Keratinocyte (primary cell): ENCODE measurements around the gene TACC2. TPM values are rescaled to one million over a fixed set of nuclear protein-coding genes. Genes with fewer than 3 reads are reported as not detected.

Source experiments
- DNase-seq: peaks from one replicate; pipeline ENCODE4 v3.0.0-alpha.2; 2011; ENCODE audit warnings: low read depth, missing footprints, low spot score
- FAIRE-seq: peaks from 2 replicates; lab custom pipeline; 2011; peaks lifted over from hg19 to GRCh38; lab: Jason Lieb, UNC
- H2AFZ ChIP-seq: 2 replicates; pipeline ENCODE4 v1.6.0; 2012; ENCODE audit warnings: low read length, control low read depth, inconsistent platforms; ENCODE audit not compliant: control insufficient read depth
- H3K27ac ChIP-seq: 2 replicates; pipeline ENCODE4 v1.5.1; 2011; ENCODE audit warnings: low read length; ENCODE audit not compliant: control insufficient read depth, insufficient read depth
- H3K27me3 ChIP-seq: 3 replicates; pipeline ENCODE4 v1.6.0; 2011; ENCODE audit warnings: low read length; ENCODE audit not compliant: control insufficient read depth, insufficient read depth; ENCODE audit errors: extremely low read depth
- H3K36me3 ChIP-seq, 2 experiments: 2 replicates in 1 of 2; 3 replicates in 1 of 2; pipeline ENCODE4 v1.5.1; 2011; ENCODE audit warnings: low read length in 2 of 2, mild to moderate bottlenecking in 1 of 2; ENCODE audit not compliant: control insufficient read depth in 2 of 2, insufficient read depth in 2 of 2; ENCODE audit errors: extremely low read depth in 1 of 2
- H3K4me1 ChIP-seq: 3 replicates; pipeline ENCODE4 v1.5.1; 2011; ENCODE audit warnings: low read length; ENCODE audit not compliant: control insufficient read depth, insufficient read depth; ENCODE audit errors: extremely low read depth
- H3K4me2 ChIP-seq: 3 replicates; pipeline ENCODE4 v1.6.0; 2011; ENCODE audit warnings: low read depth, low read length; ENCODE audit not compliant: control insufficient read depth, insufficient read depth; ENCODE audit errors: extremely low read depth
- H3K4me3 ChIP-seq, 3 experiments: fragments of 200-600 bp in 1 of 3; sonication (generic) in 1 of 3; 2 replicates in 2 of 3; 3 replicates in 1 of 3; pipeline ENCODE4 v1.5.1; 2011 to 2016; ENCODE audit warnings: low read length in 3 of 3, mild to moderate bottlenecking in 3 of 3, control low read depth in 2 of 3, inconsistent platforms in 1 of 3, low read depth in 1 of 3, mixed read lengths in 1 of 3, mixed run types in 1 of 3, moderate library complexity in 1 of 3; ENCODE audit not compliant: control insufficient read depth in 2 of 3, insufficient read depth in 2 of 3; ENCODE audit errors: extremely low read depth in 1 of 3
- H3K79me2 ChIP-seq: 2 replicates; pipeline ENCODE4 v1.6.0; 2012; ENCODE audit warnings: low read length; ENCODE audit not compliant: control insufficient read depth, insufficient read depth
- H3K9ac ChIP-seq: 3 replicates; pipeline ENCODE4 v1.6.0; 2011; ENCODE audit warnings: low read length; ENCODE audit not compliant: control insufficient read depth, insufficient read depth; ENCODE audit errors: extremely low read depth
- H3K9me1 ChIP-seq: 3 replicates; pipeline ENCODE4 v1.6.0; 2011; ENCODE audit warnings: low read length; ENCODE audit not compliant: control insufficient read depth, insufficient read depth; ENCODE audit errors: extremely low read depth
- H3K9me3 ChIP-seq: 2 replicates; pipeline ENCODE4 v1.5.1; 2012; ENCODE audit warnings: low read depth, low read length; ENCODE audit not compliant: control insufficient read depth
- H4K20me1 ChIP-seq: 3 replicates; pipeline ENCODE4 v1.6.0; 2011; ENCODE audit warnings: low read length; ENCODE audit not compliant: control insufficient read depth, insufficient read depth; ENCODE audit errors: extremely low read depth
- CTCF ChIP-seq, 3 experiments: IDR thresholded peaks in 1 of 3; conservative IDR thresholded peaks in 1 of 3; optimal IDR thresholded peaks in 1 of 3; 2 replicates in 2 of 3; 3 replicates in 1 of 3; pipeline versions ENCODE3 to v1.5.1; 2011; ENCODE audit warnings: low read length in 3 of 3, mild to moderate bottlenecking in 3 of 3, moderate library complexity in 2 of 3, control low read depth in 1 of 3, inconsistent platforms in 1 of 3; ENCODE audit not compliant: insufficient read depth in 2 of 3; ENCODE audit errors: extremely low read depth in 1 of 3
- EZH2 ChIP-seq: IDR thresholded peaks from one replicate; pipeline ENCODE4 v1.6.1; 2012; ENCODE audit warnings: inconsistent platforms, mild to moderate bottlenecking, low read length, moderate library complexity
- dilution Hi-C: fragments of 300-500 bp; cut with MboI; formaldehyde crosslinking; loops from one replicate; pipeline ENCODE4 v1.7.0; 2020; ENCODE audit warnings: low sequenced_read_pairs; ENCODE audit not compliant: extremely low pct_ligation_motif_present
- polyA plus RNA-seq, 5 experiments: library from polyadenylated mRNA; depleted of rRNA in 3 of 5; stranded (reverse) in 3 of 5; stranded (forward) in 1 of 5; unstranded in 1 of 5; fragments of >200 nt; gene quantifications; 1 replicate in 1 of 5; 2 replicates in 3 of 5; 3 replicates in 1 of 5; pipeline versions ENCODE4 v1.2.1 to v1.2.3, GENCODE V29; 2011 to 2012; ENCODE audit warnings: missing spikeins in 2 of 5, low read depth in 1 of 5, low replicate concordance in 1 of 5

Gene TACC2
- polyA plus RNA-seq, 1 donor (not counting 4 experiments of a cell fraction or from before 2014, with no cell fraction given): 12.8 TPM

- FAIRE-seq (peak; percentile 67), DNase-seq (peak; percentile 17)
- peak overlapping the region; percentile 96 for H3K4me2 ChIP-seq
- H3K27ac ChIP-seq: peak overlapping the region; percentile 43
- dilution Hi-C loops: no loop called here
- H3K4me1 ChIP-seq: peaks cover 21% of the 10 kb centered on the region
- H3K9ac ChIP-seq: peak overlapping the region; percentile 68
- H3K27me3 ChIP-seq: peaks cover 6% of the 10 kb centered on the region
- H3K79me2 ChIP-seq: no peaks in the 10 kb centered on the region
- H2AFZ ChIP-seq: peak overlapping the region; percentile 91
- H3K36me3 ChIP-seq: no peaks in the 10 kb centered on the region
- H4K20me1 ChIP-seq: peaks cover 2% of the 10 kb centered on the region
- TF ChIP-seq EZH2: no peak
- no peak for TF ChIP-seq CTCF (optimal IDR thresholded peaks at IDR 0.05 in 1 of 3, IDR thresholded peaks at IDR 0.05 in 1 of 3, conservative IDR thresholded peaks at IDR 0.05 in 1 of 3; ENCODE audit: extremely low read depth in 1 of 3, insufficient read depth in 2 of 3, low read length in 3 of 3)
- H3K9me3 ChIP-seq: no peaks in the 10 kb centered on the region
- no peaks in the 10 kb centered on the region for H3K9me1 ChIP-seq
- H3K4me3 ChIP-seq: peak overlapping the region; percentile 26 to 79 (median 69)
These were observed 30.5 kb downstream of the TACC2 start for GRCh38 chr10:122019414-122019975.

GRCh38 chr10:122020226-122020625 lies 31.3 kb downstream of the TACC2 start:
- H3K4me1 ChIP-seq: peaks cover 21% of the 10 kb centered on the region
- H3K36me3 ChIP-seq: no peaks in the 10 kb centered on the region
- FAIRE-seq: no peak
- H2AFZ ChIP-seq: no peak overlapping the region
- H3K9ac ChIP-seq: no peak overlapping the region
- no peaks in the 10 kb centered on the region for H3K9me1 ChIP-seq
- no peak overlapping the region for H3K4me3 ChIP-seq
- DNase-seq: no peak
- dilution Hi-C loops: no loop called here
- peaks cover 6% of the 10 kb centered on the region for H3K27me3 ChIP-seq
- no peak overlapping the region for H3K27ac ChIP-seq
- H3K9me3 ChIP-seq: no peaks in the 10 kb centered on the region
- H4K20me1 ChIP-seq: peaks cover 2% of the 10 kb centered on the region
- TF ChIP-seq EZH2: no peak
- TF ChIP-seq CTCF (optimal IDR thresholded peaks at IDR 0.05 in 1 of 3, IDR thresholded peaks at IDR 0.05 in 1 of 3, conservative IDR thresholded peaks at IDR 0.05 in 1 of 3; ENCODE audit: extremely low read depth in 1 of 3, insufficient read depth in 2 of 3, low read length in 3 of 3): no peak
- H3K4me2 ChIP-seq: peak overlapping the region; percentile 96
- H3K79me2 ChIP-seq: no peaks in the 10 kb centered on the region
